Heart right ventricle (tissue), 16 donors: ENCODE results near the gene CYB561D1. TPM values are rescaled to one million over a fixed set of nuclear protein-coding genes. Genes with fewer than 3 reads are reported as not detected.
A peak's percentile ranks its signal among the peaks of the same experiment; 100 is the strongest.

Experiments
- ATAC-seq, 8 donors: fragments of 200-7000 bp; cut with Tn5 transposase; one replicate each; pipeline ENCODE4 v1.9.1; 2020; ENCODE audit warnings: mild to moderate bottlenecking in 8 of 8, moderate library complexity in 8 of 8, moderate number of reproducible peaks in 1 of 8
- DNase-seq, 2 donors: peaks; one replicate each; pipeline ENCODE4 v3.0.0-alpha.2; 2020
- H3K27ac ChIP-seq, 10 donors: fragments of 200-600 bp; sonication (generic) in 2 of 10; one replicate each; pipeline versions ENCODE4 v1.5.0 to v1.8.0; 2020 to 2022; ENCODE audit warnings: mild to moderate bottlenecking in 3 of 10
- H3K27me3 ChIP-seq, 7 donors: fragments of 200-600 bp; one replicate each; pipeline ENCODE4 v1.8.0; 2021 to 2022; ENCODE audit warnings: mild to moderate bottlenecking in 2 of 7
- H3K36me3 ChIP-seq, 9 donors: fragments of 200-600 bp; sonication (generic) in 1 of 9; one replicate each; pipeline versions ENCODE4 v1.5.0 to v1.8.0; 2020 to 2022; ENCODE audit warnings: mild to moderate bottlenecking in 2 of 9
- H3K4me1 ChIP-seq, 9 donors: fragments of 200-600 bp; sonication (generic) in 1 of 9; one replicate each; pipeline versions ENCODE4 v1.5.0 to v1.8.0; 2020 to 2022; ENCODE audit warnings: mild to moderate bottlenecking in 4 of 9
- H3K4me3 ChIP-seq, 10 donors: fragments of 200-600 bp; sonication (generic) in 2 of 10; one replicate each; pipeline versions ENCODE4 v1.5.0 to v1.8.0; 2020 to 2022; ENCODE audit warnings: mild to moderate bottlenecking in 7 of 10, moderate library complexity in 2 of 10
- H3K9me3 ChIP-seq, 11 donors: fragments of 200-600 bp in 10 of 11; sonication (generic) in 2 of 11; one replicate each; pipeline versions ENCODE4 v1.5.0 to v1.8.0; 2013 to 2022; ENCODE audit warnings: mild to moderate bottlenecking in 2 of 11, control low read depth in 1 of 11, moderate library complexity in 1 of 11
- CTCF ChIP-seq, 9 donors: fragments of 200-600 bp; sonication (generic) in 2 of 9; IDR thresholded peaks; one replicate each; pipeline versions ENCODE4 v1.5.0 to v1.8.0; 2021 to 2022; ENCODE audit warnings: antibody characterized with exemption in 9 of 9, mild to moderate bottlenecking in 5 of 9, moderate library complexity in 1 of 9
- WGBS, 2 donors: extraction: QIAGEN DNeasy Blood & Tissue Kit; methylation state at CpG; one replicate each; pipeline ENCODE4 v1.1.7; 2013; ENCODE audit warnings: inconsistent platforms in 1 of 2; 5-methylcytosine and 5-hydroxymethylcytosine counted together
- intact Hi-C, 10 donors: fragments of 100-400 bp; cut with DNase I; formaldehyde crosslinking; loops; one replicate each; pipeline versions ENCODE4 v1.11.1 to v1.14.2; 2022
- polyA plus RNA-seq, 2 donors: library from polyadenylated mRNA; stranded (reverse); fragments of 200-250 nt; gene quantifications; one replicate each; pipeline ENCODE4 v1.2.3, GENCODE V29; 2013
- total RNA-seq, 10 donors: library from RNA; stranded (reverse); fragmentation: NEBNext Ultra II Directional in 3 of 10; extraction: Animal tissue kit (Norgen Biotek cat#: 25700) in 3 of 10; gene quantifications; one replicate each; pipeline versions ENCODE4 v1.2.1 to v1.2.4, GENCODE V29; 2021 to 2023
- donor health status: Arrhythmogenic right ventricular cardiomyopathy.
- donor health status: ischemic (EF 13 %, LVEDD 7.1; RV severe dilation, severe dysfunction).
- donor health status: healthy with polysubstance abuse.
- donor health status: DM: no; HTN: yes; CAD: no.
- donor health status: DM: no; HTN: no; CAD: no.
- donor health status: ischemic (EF 25% LVEDD 6.9; RV normal size, moderate dysfunction).
- donor health status: ischemic (EF 25% LVEDD 5.7; RV mildly dilated, moderate dysfunction).
- donor health status: healthy.
- donor health status: DM: yes; HTN: yes; CAD: no.
- donor health status: Ischemic cardiomyopathy.
- donor health status: ischemic (EF 35%, LVEDD 5.7; RV mildly dilated, moderate dysfunction).
- donor health status: nonischemic (EF 11% LVEDD 7.7; RV severe dilation, severe dysfunction).
- donor health status: DM: yes; HTN: yes; CAD: no.
- donor health status: PGD.
- donor health status: ischemic (EF 29% LVEDD 5.4; RV normal size, mild dysfunction).
- donor health status: nonischemic (EF 23%, LVEDD 6.1; RV moderate dilation, normal function).

Gene CYB561D1
- total and polyA plus RNA-seq, 12 donors: 3.0 to 7.6 (median 4.5) TPM

GRCh38 chr1:109491372-109491771, 2.5 kb upstream of the CYB561D1 start:
- Histone ChIP-seq H3K4me1 (peaks cover 0 to 29% (median 21%) of the 10 kb centered on the region in 9 donors), H3K27me3 (no peaks in the 10 kb centered on the region), H3K27ac (peak overlapping the region in 1 of 10 donors; percentile 45), H3K4me3 (no peak overlapping the region), H3K9me3 (no peaks in the 10 kb centered on the region), H3K36me3 (peaks cover 0 to 43% (median 7%) of the 10 kb centered on the region in 9 donors)
- no peak for TF ChIP-seq CTCF (IDR thresholded peaks at IDR 0.05)
- ATAC-seq (no peak), DNase-seq (no peak)
- intact Hi-C loops: loop anchor here in 5 of 10 donors (2.0 kb wide), 2 partner anchors 39 to 41 kb away; no protein-coding TSS in a partner anchor
- WGBS, 2 donors: 95 to 96% methylated on average over 8 of the region's 8 CpGs

- 68% methylated on average over 4 of the region's 4 CpGs for WGBS, 2 donors
- Histone ChIP-seq H3K4me3 (no peak overlapping the region), H3K4me1 (peaks cover 0 to 31% (median 21%) of the 10 kb centered on the region in 9 donors), H3K9me3 (no peaks in the 10 kb centered on the region), H3K27me3 (no peaks in the 10 kb centered on the region), H3K36me3 (peaks cover 0 to 47% (median 8%) of the 10 kb centered on the region in 9 donors), H3K27ac (no peak overlapping the region)
- DNase-seq: no peak
- TF ChIP-seq CTCF (IDR thresholded peaks at IDR 0.05): no peak
- intact Hi-C loops: loop anchor here in 3 of 10 donors (1.0 to 2.0 kb wide), 2 partner anchors 40 kb away; no protein-coding TSS in a partner anchor
- ATAC-seq: no peak
Observed at GRCh38 chr1:109492779-109493178, 1.1 kb upstream of the CYB561D1 start.

GRCh38 chr1:109493227-109493626, 667 bp upstream of the CYB561D1 start:
- peaks cover 0 to 36% (median 21%) of the 10 kb centered on the region in 9 donors for H3K4me1 ChIP-seq
- H3K36me3 ChIP-seq: peaks cover 0 to 47% (median 8%) of the 10 kb centered on the region in 9 donors
- ATAC-seq (no peak), DNase-seq (no peak)
- H3K27me3 ChIP-seq: no peaks in the 10 kb centered on the region
- no peaks in the 10 kb centered on the region for H3K9me3 ChIP-seq
- TF ChIP-seq CTCF (IDR thresholded peaks at IDR 0.05): no peak
- intact Hi-C loops: loop anchor here in 3 of 10 donors (1.0 to 2.0 kb wide), 2 partner anchors 39 to 40 kb away; no protein-coding TSS in a partner anchor
- 66 to 73% methylated on average over 4 of the region's 4 CpGs for WGBS, 2 donors
- H3K27ac ChIP-seq: peak overlapping the region in 6 of 10 donors; percentile 46 to 90 (median 78)
- H3K4me3 ChIP-seq: peak overlapping the region in 2 of 10 donors; percentile 74 to 88

- intact Hi-C loops: loop anchor here in 2 of 10 donors (2.0 kb wide), 2 partner anchors 35 to 37 kb away; no protein-coding TSS in a partner anchor
- peaks cover 0 to 50% (median 8%) of the 10 kb centered on the region in 9 donors for H3K36me3 ChIP-seq
- TF ChIP-seq CTCF (IDR thresholded peaks at IDR 0.05): no peak
- H3K9me3 ChIP-seq: no peaks in the 10 kb centered on the region
- DNase-seq (no peak), ATAC-seq (no peak)
- H3K27me3 ChIP-seq: no peaks in the 10 kb centered on the region
- 88 to 96% methylated on average over 7 of the region's 7 CpGs for WGBS, 2 donors
- H3K4me3 ChIP-seq: no peak overlapping the region
- H3K27ac ChIP-seq: no peak overlapping the region
- peaks cover 0 to 41% (median 20%) of the 10 kb centered on the region in 9 donors for H3K4me1 ChIP-seq
Observed at GRCh38 chr1:109495738-109496137, 1.8 kb downstream of the CYB561D1 start.
